DMS114 treated with DMSO at 0.1 percent for 48 hours (cell line): Measurements from ENCODE around the gene HLCS.

ENCODE experiments used
- DNase-seq: peaks from one replicate; lab custom pipeline; 2025; ENCODE audit not compliant: unreplicated experiment; lab: John Stamatoyannopoulos, UW

HLCS gene

DNA sequence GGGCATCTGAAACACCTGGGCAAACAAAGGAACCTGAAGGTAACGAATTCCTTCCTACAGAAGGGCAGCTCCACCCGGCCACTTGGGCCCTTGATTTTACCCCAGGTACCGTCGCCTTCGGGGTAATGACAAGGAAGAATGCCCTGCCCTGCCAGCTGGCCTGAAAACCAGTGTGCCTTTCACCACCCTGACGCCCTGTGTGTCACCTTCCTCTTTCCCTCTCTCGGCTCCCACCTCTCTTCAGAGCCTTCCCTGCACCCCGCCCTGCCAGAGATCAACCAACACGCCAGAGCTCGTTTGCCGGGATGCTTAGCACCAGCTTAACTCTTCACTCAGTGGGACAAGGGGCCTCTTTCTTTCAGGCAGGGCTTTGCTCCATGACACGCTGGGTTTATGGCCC, 181.5 kb downstream of the HLCS start:
- DNase-seq, result no peak

DNA sequence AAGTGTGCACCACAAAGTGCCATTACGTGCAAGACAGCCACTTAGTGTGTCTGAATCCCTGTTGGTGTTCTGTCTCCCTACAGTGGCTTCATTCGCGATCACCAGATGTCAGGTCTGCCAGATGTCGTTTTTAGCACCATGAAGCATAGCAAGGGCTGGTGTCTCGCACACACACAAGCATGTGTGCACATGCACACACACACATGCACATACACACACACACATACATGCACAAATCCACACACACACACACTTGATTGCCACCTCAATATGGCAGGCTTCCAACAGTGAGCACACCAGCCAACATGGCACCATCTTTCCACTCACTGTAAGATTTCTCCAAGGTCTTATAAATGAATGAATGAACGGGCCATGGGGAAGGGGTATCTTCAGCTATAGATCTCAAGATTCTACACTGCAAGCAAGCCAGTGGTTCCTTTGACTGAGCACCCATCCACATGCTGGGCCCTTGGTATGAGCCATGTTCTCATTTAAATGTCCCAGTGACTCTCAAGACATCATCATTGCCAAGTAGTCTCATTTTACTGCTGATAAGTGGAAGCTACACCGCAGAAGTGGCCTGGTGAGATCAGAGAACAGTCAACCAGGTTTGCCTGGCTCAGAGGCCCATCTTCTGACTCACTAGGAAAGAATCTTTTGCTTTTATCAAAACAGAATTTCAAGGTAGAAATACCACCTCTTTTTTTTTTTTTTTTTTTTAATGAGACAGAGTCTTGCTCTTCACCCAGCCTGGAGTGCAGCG, 182.7 kb downstream of the HLCS start:
- no peak for DNase-seq

DNA sequence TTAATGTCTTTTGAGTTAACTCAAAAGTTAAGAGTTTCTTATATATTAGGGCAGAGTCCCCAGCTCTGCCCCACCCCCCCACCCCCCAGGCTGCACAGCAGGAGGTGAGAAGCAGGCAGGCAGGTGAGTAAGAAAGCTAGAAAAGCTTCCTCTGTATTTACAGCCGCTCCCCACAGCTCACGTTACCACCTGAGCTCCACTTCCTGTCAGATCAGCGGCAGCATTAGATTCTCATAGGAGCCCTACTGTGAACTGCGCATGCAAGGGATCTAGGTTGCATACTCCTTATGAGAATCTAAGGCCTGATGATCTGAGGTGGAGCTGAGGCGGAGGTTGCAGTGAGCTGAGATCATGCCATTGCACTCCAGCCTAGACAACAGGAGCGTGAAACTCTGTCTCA, 185.6 kb downstream of the HLCS start:
- no peak for DNase-seq

DNA sequence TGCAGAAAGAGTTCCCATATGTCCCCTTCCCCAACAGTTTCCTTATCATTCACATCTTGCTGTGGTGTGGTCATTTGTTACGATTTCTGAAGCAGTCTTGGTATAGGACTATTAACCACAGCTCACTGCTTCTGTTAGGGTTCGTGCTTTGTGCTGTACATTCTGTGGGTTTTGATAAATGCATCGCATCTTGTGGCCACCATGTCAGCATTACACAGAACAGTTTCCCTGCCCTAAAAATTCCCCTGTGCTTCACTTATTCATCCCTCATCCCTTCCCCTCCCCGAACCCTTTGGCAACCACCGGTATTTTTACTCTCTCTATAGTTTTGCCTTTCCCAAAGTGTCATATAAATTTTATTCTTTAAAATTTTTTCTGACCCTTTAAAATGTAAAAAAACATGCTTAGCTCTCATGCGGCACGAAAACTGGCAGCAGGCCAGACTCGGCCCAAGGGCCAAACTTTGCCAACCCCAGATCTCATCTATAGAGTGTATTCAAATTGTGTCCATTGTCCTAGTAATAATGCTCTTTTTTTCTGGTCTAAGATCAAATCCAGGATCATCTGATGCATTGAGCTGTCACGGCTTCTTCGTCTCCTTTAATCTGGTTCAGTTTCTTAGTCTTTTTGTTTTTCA, 189.4 kb downstream of the HLCS start:
- DNase-seq, result no peak

DNA sequence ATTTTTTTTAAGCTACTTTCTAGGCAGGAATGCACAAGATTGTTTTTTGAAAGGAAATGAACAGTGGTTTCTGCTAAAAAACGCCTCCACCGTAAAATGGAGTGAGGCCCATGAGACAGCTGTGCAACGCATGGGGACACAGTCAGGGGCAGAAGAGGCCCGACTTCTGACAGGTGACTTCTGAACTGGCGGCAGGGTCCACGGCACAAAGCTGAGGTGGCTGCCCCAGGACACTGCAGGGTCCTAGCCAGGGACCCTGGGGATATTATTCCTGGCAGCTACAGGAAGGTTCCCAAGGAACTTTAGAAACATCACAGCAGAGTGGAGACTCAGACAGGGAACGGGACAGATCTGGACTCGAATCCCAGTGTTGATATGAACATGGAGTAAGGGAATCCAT, 192.5 kb downstream of the HLCS start:
- no peak for DNase-seq

DNA sequence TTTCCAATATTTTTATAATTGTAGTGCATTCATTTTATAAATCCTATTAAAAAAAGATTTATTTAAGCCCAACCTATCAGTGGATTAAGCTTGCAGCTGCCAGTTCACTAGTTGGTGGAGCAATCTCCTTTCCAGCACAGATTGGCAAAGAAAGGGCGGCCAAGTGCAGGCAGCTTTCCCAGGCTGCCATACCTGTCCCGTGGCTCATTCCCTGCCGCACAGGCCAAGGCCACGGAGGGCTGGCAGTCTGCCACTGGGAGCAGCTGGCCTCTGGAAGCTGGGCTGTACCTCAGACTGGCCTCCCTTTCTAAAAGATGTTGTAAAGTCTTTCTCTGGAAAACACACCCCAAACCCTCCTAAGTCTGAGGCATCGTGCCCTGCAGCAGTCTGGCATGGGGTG, 193.4 kb downstream of the HLCS start:
- no peak for DNase-seq

DNA sequence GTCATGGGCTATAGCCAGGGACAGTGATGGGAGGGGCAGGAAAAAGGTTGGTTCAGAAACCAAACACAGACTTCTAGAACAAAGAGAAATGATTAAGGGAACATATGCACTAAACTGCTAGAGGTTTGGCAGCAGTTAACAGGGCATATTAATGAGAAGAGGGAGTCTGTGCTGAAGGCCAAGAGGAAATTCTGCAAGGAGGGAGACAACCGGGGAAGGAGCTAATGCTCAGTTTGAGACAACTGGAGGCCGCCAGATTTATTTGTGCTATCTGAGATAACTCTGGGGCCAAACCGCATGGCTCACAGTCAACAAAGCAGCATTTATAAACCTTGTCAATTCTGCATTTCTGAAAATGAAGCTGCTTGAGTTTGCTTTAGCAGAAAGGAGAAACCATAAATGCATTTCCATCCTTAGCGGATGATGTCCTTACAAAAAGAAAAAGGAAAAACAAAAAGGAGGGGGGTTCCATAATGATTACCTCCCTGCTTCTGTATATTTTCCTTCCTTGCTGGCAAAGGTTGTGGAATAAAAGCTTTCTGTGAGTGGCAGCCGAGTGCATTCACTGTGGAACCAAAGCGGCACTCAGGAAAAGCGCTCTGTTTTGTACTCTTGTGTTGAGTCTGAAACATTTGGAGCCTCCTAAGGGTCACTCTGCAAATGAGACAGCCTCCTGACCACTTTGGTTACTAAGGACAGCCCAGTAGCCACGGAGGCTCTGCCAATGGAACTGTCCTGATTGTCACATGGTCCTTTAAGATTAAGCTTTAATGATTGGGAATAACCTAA, 197.2 kb downstream of the HLCS start:
- no peak for DNase-seq

DNA sequence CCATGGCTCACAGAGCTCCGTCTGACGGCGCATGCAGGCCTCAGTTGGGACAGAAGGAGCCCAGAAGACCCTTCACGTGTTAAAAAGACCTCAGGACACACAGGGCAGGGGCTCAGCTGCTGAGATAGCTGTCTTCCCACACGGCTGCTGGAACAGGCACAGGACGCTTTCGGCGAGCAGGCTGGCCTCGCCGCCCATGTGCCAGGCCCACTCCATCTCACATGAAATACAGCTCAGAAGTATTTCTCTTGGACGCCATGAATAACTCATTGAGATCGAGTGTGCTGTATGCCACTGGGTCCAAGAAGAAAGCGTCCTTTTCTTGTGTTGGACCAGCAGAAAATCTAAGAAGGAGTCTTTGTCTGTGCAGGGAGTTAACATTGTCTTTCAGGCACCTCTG, 198.0 kb downstream of the HLCS start:
- no peak for DNase-seq

DNA sequence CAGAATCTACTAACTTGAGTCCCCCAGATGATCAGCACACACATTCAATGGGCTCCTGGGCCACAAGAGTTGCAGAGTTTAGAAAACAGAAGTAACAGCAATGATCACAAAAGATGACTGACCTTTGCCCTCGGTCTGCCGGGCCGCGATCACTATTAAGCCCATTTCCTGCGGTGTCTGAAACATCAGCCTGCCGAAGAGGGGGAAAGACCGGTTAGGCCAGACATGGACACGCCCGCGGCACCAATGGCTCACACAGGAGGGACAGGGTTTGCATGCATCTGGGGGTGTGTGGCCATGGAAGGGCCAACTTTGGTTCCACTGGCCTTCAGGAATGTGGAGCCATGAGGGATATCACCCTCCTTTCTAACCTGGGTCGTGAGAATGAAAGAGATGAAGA, 199.4 kb downstream of the HLCS start:
- DNase-seq, result no peak

DNA sequence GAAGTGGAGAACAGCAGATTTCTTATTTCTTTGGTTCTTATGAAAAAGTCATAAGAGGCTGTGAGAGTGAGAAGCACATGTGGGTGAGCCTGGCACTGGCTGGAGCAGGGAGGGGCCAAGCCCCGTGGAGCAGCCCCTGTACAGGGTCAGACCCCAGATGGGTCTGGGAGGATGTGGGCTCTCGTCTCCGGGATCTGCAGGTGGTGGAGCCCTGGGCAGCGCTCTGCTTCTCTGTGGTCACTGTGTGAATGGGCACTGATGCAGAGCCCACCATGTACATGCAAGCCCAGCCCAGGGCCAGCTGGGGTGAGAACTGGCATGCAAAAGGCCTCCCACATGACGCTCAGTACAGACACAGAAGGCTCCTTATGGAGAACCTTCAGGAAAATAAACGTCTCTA, 200.0 kb downstream of the HLCS start:
- no peak for DNase-seq

DNA sequence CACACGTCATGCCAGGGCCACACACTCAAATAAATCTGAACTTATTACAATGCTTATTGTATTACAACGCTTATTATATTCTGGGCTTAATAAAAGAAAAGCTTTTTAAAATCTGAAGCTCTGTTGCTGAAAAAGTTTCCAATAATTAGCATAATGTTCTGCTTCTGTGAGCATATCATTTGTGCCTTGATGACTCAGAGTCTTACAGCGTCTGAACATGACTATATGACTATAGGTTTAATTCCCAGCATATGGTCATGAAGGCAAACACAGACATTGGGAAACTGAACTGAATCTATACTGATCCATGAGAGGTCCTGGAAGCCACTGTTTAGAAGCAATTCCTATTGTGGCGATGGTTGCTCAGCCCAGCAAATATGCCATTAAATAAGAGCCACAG, 201.2 kb downstream of the HLCS start:
- no peak for DNase-seq

DNA sequence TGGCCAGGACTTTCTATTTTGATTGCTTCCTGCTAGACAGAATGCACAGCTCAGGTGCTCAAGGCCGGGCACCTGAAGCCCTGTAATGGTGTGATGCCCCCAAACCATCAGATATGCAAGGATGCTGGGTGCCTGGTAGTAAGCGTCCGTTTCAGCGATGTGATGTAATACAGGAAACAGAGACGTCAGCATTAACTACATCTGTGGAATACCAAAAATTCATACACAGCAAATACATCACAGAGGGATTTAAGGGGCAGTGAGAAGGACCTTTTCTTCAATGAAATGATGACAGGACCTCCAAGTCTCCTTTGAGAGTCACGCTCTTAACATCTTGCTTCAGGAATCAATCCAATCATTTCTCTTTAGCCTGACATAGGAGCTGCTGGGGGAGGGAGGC, 203.2 kb downstream of the HLCS start:
- no peak for DNase-seq

DNA sequence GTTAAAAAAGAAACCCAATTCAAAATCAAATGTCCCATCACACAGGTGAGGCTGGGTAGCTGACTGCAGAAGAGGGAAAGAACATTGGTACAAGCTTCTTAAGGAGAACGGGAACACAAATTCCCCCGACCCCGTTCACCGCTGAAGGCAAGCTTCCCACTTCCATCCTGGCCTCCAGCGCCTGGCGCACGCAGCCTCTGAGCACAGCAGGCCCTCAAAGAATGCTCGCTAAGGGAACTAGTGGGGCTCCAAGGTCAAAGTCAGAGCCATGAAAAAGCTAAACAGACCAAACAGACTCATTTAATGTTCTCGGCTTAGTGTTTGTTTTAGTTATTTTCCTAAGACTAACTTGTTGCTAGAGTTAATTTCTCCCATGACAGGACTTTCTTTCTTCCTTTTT, 203.8 kb downstream of the HLCS start:
- no peak for DNase-seq

DNA sequence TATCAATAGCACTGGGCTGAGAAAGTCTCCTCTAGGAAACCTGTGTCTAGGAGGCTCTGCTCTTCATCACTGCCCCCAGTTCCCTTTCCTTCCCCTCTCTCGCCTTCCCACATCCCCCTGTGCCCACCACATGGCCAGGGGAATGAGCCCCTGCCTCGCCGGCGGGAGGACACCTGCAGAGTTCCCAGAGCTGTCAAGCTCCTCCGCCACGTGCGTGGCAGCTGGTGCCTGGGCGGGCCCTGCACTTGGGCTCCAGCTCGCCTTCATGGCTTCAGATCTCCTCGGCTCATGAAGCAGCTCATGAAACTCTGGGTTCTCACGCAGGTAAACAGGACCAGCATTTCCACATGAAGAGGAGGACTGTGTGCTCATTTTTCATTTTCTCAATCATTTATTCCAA, 204.8 kb downstream of the HLCS start:
- no peak for DNase-seq

DNA sequence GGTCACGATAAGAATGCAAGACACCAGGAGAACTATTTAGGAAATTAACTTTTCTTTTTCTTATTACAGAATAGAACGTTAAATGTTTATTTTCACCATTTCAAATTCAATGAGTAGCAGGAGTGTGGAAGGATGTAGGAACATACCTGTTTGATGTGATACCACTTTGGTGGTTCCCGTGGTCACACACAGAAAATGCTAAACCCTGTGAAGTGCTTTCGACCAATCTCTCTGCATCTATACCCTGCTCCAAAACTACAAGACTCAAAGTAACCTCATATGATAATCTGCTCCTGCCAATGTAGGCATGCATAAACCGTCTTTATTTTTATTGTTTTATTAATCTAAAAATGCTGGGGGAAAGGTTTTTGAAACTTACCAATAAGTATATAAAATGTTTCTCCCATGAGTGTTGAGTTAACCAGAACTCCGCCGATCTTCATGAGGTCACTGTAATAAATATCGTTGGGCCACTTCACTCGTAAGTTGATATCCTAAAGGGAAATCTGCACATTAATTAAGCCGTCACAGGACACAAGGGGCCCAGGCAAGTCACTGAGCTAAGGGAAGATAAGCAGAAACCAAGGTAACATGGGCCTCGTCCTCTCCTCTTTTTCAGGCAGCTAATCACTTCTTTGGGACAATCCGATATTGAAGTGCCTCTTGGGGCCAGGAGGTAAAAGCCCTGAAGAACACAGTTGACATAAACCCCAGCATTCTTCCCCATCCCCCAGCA, 207.0 kb downstream of the HLCS start:
- DNase-seq, result no peak

DNA sequence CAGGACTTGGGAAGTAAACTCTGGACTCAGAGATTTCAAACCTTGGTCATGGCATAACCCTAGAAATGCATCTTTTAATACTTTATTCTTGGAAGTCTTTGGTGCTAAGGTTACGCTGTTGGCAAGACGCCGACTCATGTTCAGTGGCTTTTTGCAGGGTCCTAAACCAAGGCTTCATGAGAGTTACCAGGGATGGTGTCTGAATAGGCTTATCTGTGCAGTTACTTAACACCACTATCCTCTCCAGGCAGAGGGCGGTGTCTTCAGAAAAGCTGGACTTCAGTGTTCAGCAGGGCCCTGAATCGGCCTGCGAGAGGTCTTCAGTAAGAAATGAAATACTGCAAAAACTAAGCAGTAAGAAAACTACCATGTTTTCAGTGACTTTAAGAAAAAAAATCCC, 209.3 kb downstream of the HLCS start:
- DNase-seq, result no peak

DNA sequence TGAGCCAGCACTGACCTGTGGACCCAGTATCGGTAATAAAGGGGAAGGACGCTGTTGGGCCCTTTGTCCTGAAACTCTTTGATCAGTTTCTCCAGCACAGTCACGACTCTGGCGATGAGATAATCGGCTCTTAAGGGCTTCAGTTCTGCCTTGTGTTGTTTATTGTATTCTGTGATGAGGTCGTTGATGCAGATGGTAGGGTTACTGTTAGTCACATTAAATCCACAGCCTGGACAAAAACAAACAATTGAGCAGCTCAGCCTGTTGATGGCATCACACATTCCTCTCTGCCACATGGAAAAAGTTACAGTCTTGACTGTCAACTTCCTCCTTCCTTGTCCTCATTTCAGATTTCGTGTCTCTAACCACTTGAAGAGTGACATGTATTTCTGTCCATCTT, 209.9 kb downstream of the HLCS start:
- no peak for DNase-seq

DNA sequence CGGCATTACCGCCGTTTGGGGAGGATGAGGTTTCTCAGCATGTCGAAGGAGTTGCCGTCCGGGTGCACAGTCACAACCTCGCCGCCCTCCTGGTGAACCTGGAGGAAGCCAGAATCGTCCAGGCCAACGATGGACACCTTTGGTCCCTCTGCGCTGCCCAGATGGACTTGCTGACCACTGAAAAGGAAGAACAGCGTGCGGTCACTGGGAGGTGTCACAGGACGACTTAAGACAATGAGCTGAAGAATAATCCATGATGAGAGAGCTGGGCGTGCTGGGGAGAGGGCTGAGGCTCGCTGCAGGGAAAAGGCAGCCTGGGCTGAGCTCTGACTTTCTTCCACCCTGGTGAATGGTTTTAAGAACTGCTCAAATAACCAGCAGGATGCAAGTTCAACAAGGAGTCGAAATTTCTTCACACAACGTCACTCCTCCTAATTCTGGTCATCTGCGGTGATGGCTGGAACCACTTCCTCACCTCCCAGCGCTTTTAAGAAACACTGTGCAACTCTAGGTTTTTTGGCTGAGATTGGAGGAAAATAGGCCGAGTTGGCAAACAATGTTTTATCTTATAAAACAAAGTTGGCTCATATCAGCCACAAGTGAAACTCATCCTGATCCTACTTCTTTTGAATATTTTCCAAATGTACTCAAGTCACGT, 212.1 kb downstream of the HLCS start:
- DNase-seq, result no peak

DNA sequence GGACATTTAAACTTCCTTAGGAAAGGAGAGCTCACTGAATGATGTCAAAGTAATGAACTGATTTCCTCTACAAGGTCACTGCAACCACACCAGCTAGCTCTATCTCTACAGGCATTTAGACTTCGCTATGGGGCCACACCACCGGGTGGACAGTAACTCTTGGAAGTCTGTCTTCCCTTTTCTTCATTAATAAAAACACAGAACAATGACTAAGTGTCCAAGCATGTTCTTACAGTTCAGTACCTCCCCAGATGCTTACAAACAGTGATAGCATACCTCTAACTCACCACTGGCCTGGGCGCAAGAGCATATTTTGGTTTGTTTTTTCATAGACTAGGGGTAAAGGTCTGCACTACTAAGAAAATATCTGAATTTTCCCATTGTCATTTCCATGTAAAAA, 212.9 kb downstream of the HLCS start:
- DNase-seq, result no peak

DNA sequence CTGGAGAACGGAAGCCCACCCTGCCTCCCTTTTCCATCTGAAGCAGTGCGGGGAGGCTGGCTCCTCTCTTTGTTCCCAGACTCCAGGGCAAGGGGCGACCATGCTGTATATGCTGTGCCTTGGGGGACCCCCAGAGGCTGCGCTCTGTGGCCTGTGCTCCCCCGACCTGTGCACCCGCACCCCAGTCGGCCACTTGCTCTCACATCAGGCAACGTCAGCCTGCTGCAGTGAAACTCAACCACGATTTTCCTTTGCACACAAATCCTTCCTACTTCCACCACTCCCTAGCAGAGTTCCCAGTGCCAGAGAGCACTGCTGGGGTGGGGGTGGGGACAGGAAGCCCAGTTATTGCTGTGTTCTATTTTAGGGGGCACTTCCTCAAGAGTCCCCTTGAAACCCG, 215.1 kb downstream of the HLCS start:
- DNase-seq, result no peak

DNA sequence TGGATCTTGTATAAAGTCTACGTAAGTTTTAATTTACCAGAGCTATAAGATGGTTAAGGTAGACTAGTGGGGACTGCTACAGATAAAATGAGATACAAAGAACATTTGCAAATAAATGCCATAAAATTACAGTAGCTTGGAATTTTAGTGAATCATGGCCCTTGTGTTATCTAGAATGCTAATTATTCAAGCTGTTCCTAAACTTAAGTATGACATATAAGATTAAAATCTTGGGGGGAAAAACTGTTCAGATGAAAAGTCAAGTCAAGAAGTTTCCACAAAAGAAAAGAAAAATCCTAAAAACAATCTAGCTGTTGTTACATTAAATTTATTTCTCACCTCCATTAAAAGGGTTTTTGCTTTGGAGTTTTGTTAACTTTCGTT, 215.9 kb downstream of the HLCS start:
- DNase-seq, result no peak
